Neural crest cell (in vitro differentiated cells): ENCODE results near the gene EED. TPM values are rescaled to one million over a fixed set of nuclear protein-coding genes. Genes with fewer than 3 reads are reported as not detected.
"Not testable (repeated sequence)": the region's sequence is repeated elsewhere in the genome, so short reads cannot be mapped to it uniquely, and the experiment has no call there.

Experiments
- DNase-seq: peaks from one replicate; pipeline ENCODE4 v3.0.0; 2021; ENCODE audit warnings: low read depth, mixed read lengths, low spot score
- H3K27ac Mint-ChIP-seq: one replicate; pipeline ENCODE4 v1.8.0; 2021; ENCODE audit warnings: mild to moderate bottlenecking, mixed read lengths; ENCODE audit not compliant: unreplicated experiment
- H3K27me3 Mint-ChIP-seq: 2 replicates; pipeline ENCODE4 v1.8.0; 2021; ENCODE audit warnings: low read depth, mild to moderate bottlenecking, mixed read lengths
- H3K36me3 Mint-ChIP-seq: 2 replicates; pipeline ENCODE4 v1.8.0; 2021; ENCODE audit warnings: low read depth, mild to moderate bottlenecking, mixed read lengths
- H3K4me1 Mint-ChIP-seq: 2 replicates; pipeline ENCODE4 v1.8.0; 2021; ENCODE audit warnings: mixed read lengths
- H3K4me3 Mint-ChIP-seq: one replicate; pipeline ENCODE4 v1.8.0; 2021; ENCODE audit warnings: mild to moderate bottlenecking, mixed read lengths
- H3K9me3 Mint-ChIP-seq: 2 replicates; pipeline ENCODE4 v1.8.0; 2021; ENCODE audit warnings: mixed read lengths
- CTCF ChIP-seq: fragments of 200-600 bp; sonication (generic); conservative IDR thresholded peaks from 2 replicates; pipeline ENCODE4 v1.5.0; 2021; ENCODE audit warnings: antibody characterized with exemption, mild to moderate bottlenecking
- total RNA-seq: library from RNA; stranded (reverse); gene quantifications from 2 replicates; pipeline ENCODE4 v1.2.1, GENCODE V29; 2021

EED gene
- total RNA-seq, 1 donor from 2014 or later = 39.2 TPM

- no peak for DNase-seq
These were observed 44.4 kb downstream of the EED start for GRCh38 chr11:86288776-86289507.

DNA sequence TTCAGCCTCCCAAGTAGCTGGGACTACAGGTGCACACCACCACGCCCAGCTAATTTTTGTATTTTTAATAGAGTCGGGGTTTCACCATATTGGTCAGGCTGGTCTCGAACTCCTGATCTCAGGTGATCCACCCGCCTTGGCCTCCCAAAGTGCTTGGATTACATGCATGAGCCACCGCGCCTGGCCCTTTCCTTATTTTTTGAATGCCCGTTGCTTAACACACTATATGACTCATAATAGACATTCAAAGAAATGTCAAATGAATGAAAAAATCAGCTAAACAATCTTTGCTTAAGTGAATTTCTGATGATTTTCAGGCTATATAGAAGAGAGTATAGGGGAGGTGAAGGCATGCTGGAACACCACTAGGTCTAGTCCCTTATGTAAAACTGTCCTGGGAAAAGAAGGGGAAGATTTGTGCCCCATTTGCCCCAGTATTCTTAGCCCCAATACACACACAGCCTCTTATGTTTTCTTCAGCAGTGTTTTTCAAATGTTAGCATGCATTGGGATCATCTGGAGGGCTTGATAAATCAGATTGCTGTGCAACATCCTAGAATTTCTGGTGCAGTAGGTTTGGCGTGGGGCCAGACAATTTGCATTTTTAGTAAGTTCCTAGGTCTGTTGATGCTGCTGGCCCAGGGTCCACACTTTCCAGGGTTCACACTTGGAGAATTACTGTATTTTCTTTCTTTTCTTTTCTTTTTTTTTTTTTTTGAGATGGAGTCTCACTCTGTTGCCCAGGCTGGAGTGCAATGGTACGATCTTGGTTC lies 45.1 kb downstream of the EED start:
- not testable (repeated sequence) for H3K4me1 Mint-ChIP-seq, H3K27ac Mint-ChIP-seq, H3K27me3 Mint-ChIP-seq, H3K9me3 Mint-ChIP-seq, DNase-seq, H3K36me3 Mint-ChIP-seq, H3K4me3 Mint-ChIP-seq

More at GRCh38 chr11:86288776-86289507, 44.4 kb downstream of the EED start:
- Mint-ChIP-seq H3K27ac (no peak overlapping the region), H3K4me3 (no peak overlapping the region), H3K9me3 (no peaks in the 10 kb centered on the region), H3K27me3 (no peaks in the 10 kb centered on the region), H3K36me3 (peaks cover 2% of the 10 kb centered on the region), H3K4me1 (no peaks in the 10 kb centered on the region)
- TF ChIP-seq CTCF = no peak

- no peaks in the 10 kb centered on the region for H3K27me3 Mint-ChIP-seq
- H3K4me3 Mint-ChIP-seq = no peak overlapping the region
- H3K36me3 Mint-ChIP-seq = no peaks in the 10 kb centered on the region
- no peaks in the 10 kb centered on the region for H3K9me3 Mint-ChIP-seq
- peak; percentile 84 for TF ChIP-seq CTCF
- DNase-seq = peak; percentile 50
- H3K27ac Mint-ChIP-seq = no peak overlapping the region
- no peaks in the 10 kb centered on the region for H3K4me1 Mint-ChIP-seq
These were observed 47.1 kb downstream of the EED start for GRCh38 chr11:86291466-86292262.

- no peak overlapping the region for H3K27ac Mint-ChIP-seq
- TF ChIP-seq CTCF = no peak
- no peak overlapping the region for H3K4me3 Mint-ChIP-seq
- no peak for DNase-seq
- no peaks in the 10 kb centered on the region for H3K9me3 Mint-ChIP-seq
- no peaks in the 10 kb centered on the region for H3K4me1 Mint-ChIP-seq
- H3K36me3 Mint-ChIP-seq = no peaks in the 10 kb centered on the region
- no peaks in the 10 kb centered on the region for H3K27me3 Mint-ChIP-seq
These were observed 48.5 kb downstream of the EED start for GRCh38 chr11:86292912-86293616.

- H3K36me3 Mint-ChIP-seq = no peaks in the 10 kb centered on the region
- H3K9me3 Mint-ChIP-seq = no peaks in the 10 kb centered on the region
- no peak overlapping the region for H3K4me3 Mint-ChIP-seq
- no peak overlapping the region for H3K27ac Mint-ChIP-seq
- DNase-seq = no peak
- no peak for TF ChIP-seq CTCF
- no peaks in the 10 kb centered on the region for H3K4me1 Mint-ChIP-seq
- no peaks in the 10 kb centered on the region for H3K27me3 Mint-ChIP-seq
These were observed 49.5 kb downstream of the EED start for GRCh38 chr11:86294026-86294425.
